Stimulated activated CD4-positive, alpha-beta T cell treated with anti-CD3 and anti-CD28 coated beads, Interleukin-2, amount 100 ng/mL, for 4 hours (primary cell): ENCODE measurements around the gene ADGRA3.

Experiments used
- DNase-seq: peaks from one replicate; pipeline ENCODE4 v3.0.0-alpha.2; 2020; ENCODE audit warnings: low read depth

The ADGRA3 gene

GRCh38 chr4:22512306-22512705, 3.6 kb downstream of the ADGRA3 start:
- no peak for DNase-seq

GRCh38 chr4:22510750-22511149, 5.1 kb downstream of the ADGRA3 start:
- DNase-seq = no peak

GRCh38 chr4:22508376-22508775, 7.5 kb downstream of the ADGRA3 start:
- DNase-seq = no peak

GRCh38 chr4:22504922-22505321, 10.9 kb downstream of the ADGRA3 start:
- no peak for DNase-seq

GRCh38 chr4:22504447-22504846, 11.4 kb downstream of the ADGRA3 start:
- no peak for DNase-seq

- no peak for DNase-seq
Observed at GRCh38 chr4:22502895-22503814, 12.7 kb downstream of the ADGRA3 start.

- no peak for DNase-seq
Observed at GRCh38 chr4:22501715-22502095, 14.2 kb downstream of the ADGRA3 start.

- peak; percentile 22 for DNase-seq
Observed at GRCh38 chr4:22500831-22501714, 14.8 kb downstream of the ADGRA3 start.

GRCh38 chr4:22500128-22500611, 15.7 kb downstream of the ADGRA3 start:
- no peak for DNase-seq

- DNase-seq = no peak
Observed at GRCh38 chr4:22498866-22499265, 17.0 kb downstream of the ADGRA3 start.

GRCh38 chr4:22496165-22496813, 19.6 kb downstream of the ADGRA3 start:
- no peak for DNase-seq

- no peak for DNase-seq
Observed at GRCh38 chr4:22493523-22493922, 22.3 kb downstream of the ADGRA3 start.

GRCh38 chr4:22492987-22493386, 22.9 kb downstream of the ADGRA3 start:
- DNase-seq = no peak

GRCh38 chr4:22491939-22492338, 23.9 kb downstream of the ADGRA3 start:
- DNase-seq = no peak

GRCh38 chr4:22490718-22491315, 25.0 kb downstream of the ADGRA3 start:
- no peak for DNase-seq

GRCh38 chr4:22488106-22488505, 27.8 kb downstream of the ADGRA3 start:
- no peak for DNase-seq

GRCh38 chr4:22487328-22487727, 28.5 kb downstream of the ADGRA3 start:
- no peak for DNase-seq

- DNase-seq = no peak
Observed at GRCh38 chr4:22486276-22486675, 29.6 kb downstream of the ADGRA3 start.

- no peak for DNase-seq
Observed at GRCh38 chr4:22485737-22486136, 30.1 kb downstream of the ADGRA3 start.

- DNase-seq = no peak
Observed at GRCh38 chr4:22483551-22483981, 32.3 kb downstream of the ADGRA3 start.

- no peak for DNase-seq
Observed at GRCh38 chr4:22482250-22483127, 33.4 kb downstream of the ADGRA3 start.
